ENCODE measurements around the gene A2ML1. TPM values are rescaled to one million over a fixed set of nuclear protein-coding genes. Genes with fewer than 3 reads are reported as not detected.
"Not testable (repeated sequence)": the region's sequence is repeated elsewhere in the genome, so short reads cannot be mapped to it uniquely, and the experiment has no call there.

Gene A2ML1
- total RNA-seq, 1 experiment from 2014 or later: 3.3 TPM

DNA sequence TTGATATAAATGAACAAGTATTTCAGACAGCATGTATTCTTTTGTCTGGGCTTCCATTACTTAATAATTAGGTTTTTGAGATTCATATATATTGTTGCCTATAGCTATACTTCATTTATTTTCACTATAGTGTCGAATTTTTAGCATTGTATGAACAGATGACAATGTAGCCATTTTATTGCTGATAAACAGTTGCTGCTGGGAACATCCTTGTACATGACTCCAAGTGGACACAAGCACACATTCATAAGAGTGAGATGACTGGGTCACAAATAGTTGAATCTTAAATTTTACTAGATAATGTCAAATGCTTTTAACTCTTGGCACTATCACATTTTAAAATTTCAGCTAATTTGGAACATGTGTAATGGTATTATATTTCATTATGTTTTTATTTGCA, 72.6 kb downstream of the A2ML1 start:
- ChIA-PET CTCF (no interaction called here), POLR2A (ENCODE audit: low non-redundant PET) (interaction anchor here (0.6 kb wide), 1 partner anchor 14 kb away, joined by 4 read pairs; no protein-coding TSS in a partner anchor)
- Histone ChIP-seq H3K27me3 (replicated peaks; ENCODE audit: insufficient read depth, low read depth, low read length, poor library complexity) (no peaks in the 10 kb centered on the region), H3K4me3 (ENCODE audit: low read depth, low read length, poor library complexity, severe bottlenecking) (no peak overlapping the region), H3K27ac (ENCODE audit: low read depth, low read length, poor library complexity, severe bottlenecking) (no peak overlapping the region), H3K9me3 (ENCODE audit: low read depth, low read length, poor library complexity, severe bottlenecking) (no peaks in the 10 kb centered on the region), H3K4me1 (ENCODE audit: insufficient read depth, low read length, poor library complexity, severe bottlenecking) (no peaks in the 10 kb centered on the region), H3K36me3 (ENCODE audit: insufficient read depth, low read length, poor library complexity, severe bottlenecking) (no peaks in the 10 kb centered on the region)
- BruUV-seq (replicated peaks): no TSS peak
- TF ChIP-seq EZH2 (IDR thresholded peaks at IDR 0.05; ENCODE audit: borderline replicate concordance, low read depth, low read length, poor library complexity, severe bottlenecking) (no peak), CTCF (conservative IDR thresholded peaks at IDR 0.05; ENCODE audit: low read depth, low read length) (no peak)
- no peak for DNase-seq (ENCODE audit: low spot score)
- intact Hi-C loops (cut with micrococcal nuclease; ENCODE audit: unreplicated experiment): loop anchor here (10.0 kb wide), 1 partner anchor 150 kb away; no protein-coding TSS in a partner anchor

GRCh38 chr12:8897081-8897480, 74.7 kb downstream of the A2ML1 start:
- Histone ChIP-seq H3K27ac (ENCODE audit: low read depth, low read length, poor library complexity, severe bottlenecking) (no peak overlapping the region), H3K36me3 (ENCODE audit: insufficient read depth, low read length, poor library complexity, severe bottlenecking) (no peaks in the 10 kb centered on the region), H3K4me1 (ENCODE audit: insufficient read depth, low read length, poor library complexity, severe bottlenecking) (no peaks in the 10 kb centered on the region), H3K4me3 (ENCODE audit: low read depth, low read length, poor library complexity, severe bottlenecking) (no peak overlapping the region), H3K27me3 (replicated peaks; ENCODE audit: insufficient read depth, low read depth, low read length, poor library complexity) (no peaks in the 10 kb centered on the region), H3K9me3 (ENCODE audit: low read depth, low read length, poor library complexity, severe bottlenecking) (no peaks in the 10 kb centered on the region)
- POLR2A ChIA-PET (ENCODE audit: low non-redundant PET): interaction anchor here (0.6 kb wide), 1 partner anchor 103 kb away, joined by 3 read pairs; no protein-coding TSS in a partner anchor
- no peak for DNase-seq (ENCODE audit: low spot score)
- CTCF ChIA-PET: no interaction called here
- BruUV-seq (replicated peaks): no TSS peak
- no peak for TF ChIP-seq EZH2 (IDR thresholded peaks at IDR 0.05; ENCODE audit: borderline replicate concordance, low read depth, low read length, poor library complexity, severe bottlenecking)
- no peak for TF ChIP-seq CTCF (conservative IDR thresholded peaks at IDR 0.05; ENCODE audit: low read depth, low read length)
- intact Hi-C loops (cut with micrococcal nuclease; ENCODE audit: unreplicated experiment): loop anchor here (10.0 kb wide), 1 partner anchor 148 kb away; no protein-coding TSS in a partner anchor

DNA sequence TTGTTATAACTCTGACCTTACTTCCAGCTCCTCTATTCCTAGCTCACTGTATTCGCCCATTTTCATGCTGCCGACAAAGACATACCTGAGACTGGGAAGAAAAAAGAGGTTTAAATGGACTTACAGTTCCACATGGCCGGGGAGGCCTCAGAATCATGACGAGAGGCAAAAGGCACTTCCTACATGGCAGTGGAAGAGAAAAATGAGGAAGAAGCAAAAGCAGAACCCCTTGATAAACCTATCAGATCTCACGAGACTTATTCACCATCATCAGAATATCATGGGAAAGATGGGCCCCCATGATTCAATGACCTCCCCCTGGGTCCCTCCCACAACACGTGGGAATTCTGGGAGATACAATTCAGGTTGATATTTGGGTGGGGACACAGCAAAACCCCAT, 77.4 kb downstream of the A2ML1 start:
- Histone ChIP-seq H3K9me3 (ENCODE audit: low read depth, low read length, poor library complexity, severe bottlenecking) (no peaks in the 10 kb centered on the region), H3K4me1 (ENCODE audit: insufficient read depth, low read length, poor library complexity, severe bottlenecking) (no peaks in the 10 kb centered on the region), H3K36me3 (ENCODE audit: insufficient read depth, low read length, poor library complexity, severe bottlenecking) (no peaks in the 10 kb centered on the region), H3K4me3 (ENCODE audit: low read depth, low read length, poor library complexity, severe bottlenecking) (no peak overlapping the region), H3K27ac (ENCODE audit: low read depth, low read length, poor library complexity, severe bottlenecking) (no peak overlapping the region), H3K27me3 (replicated peaks; ENCODE audit: insufficient read depth, low read depth, low read length, poor library complexity) (no peaks in the 10 kb centered on the region)
- intact Hi-C loops (cut with micrococcal nuclease; ENCODE audit: unreplicated experiment): loop anchor here (10.0 kb wide), 1 partner anchor 145 kb away; no protein-coding TSS in a partner anchor
- no peak for TF ChIP-seq EZH2 (IDR thresholded peaks at IDR 0.05; ENCODE audit: borderline replicate concordance, low read depth, low read length, poor library complexity, severe bottlenecking)
- TF ChIP-seq CTCF (conservative IDR thresholded peaks at IDR 0.05; ENCODE audit: low read depth, low read length): no peak
- DNase-seq (ENCODE audit: low spot score): no peak
- CTCF ChIA-PET: no interaction called here
- POLR2A ChIA-PET (ENCODE audit: low non-redundant PET): no interaction called here
- no TSS peak for BruUV-seq (replicated peaks)

DNA sequence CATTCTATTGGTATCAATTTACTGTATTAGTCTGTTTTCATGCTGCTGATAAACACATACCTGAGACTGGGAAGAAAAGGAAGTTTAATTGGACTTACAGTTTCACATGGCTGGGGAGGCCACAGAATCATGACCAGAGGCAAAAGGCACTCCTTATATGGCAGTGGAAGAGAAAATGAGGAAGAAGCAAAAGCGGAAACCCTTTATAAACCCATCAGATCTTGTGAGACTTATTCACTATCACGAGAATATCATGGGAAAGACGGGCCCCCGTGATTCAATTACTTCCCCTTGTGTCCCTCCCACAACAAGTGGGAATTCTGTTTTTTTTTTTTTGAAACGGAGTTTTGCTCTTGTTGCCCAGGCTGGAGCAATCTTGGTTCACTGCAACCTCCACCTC, 80.3 kb downstream of the A2ML1 start:
- H3K36me3 ChIP-seq (ENCODE audit: insufficient read depth, low read length, poor library complexity, severe bottlenecking); H3K9me3 ChIP-seq (ENCODE audit: low read depth, low read length, poor library complexity, severe bottlenecking); DNase-seq (ENCODE audit: low spot score); BruUV-seq (replicated peaks); H3K27ac ChIP-seq (ENCODE audit: low read depth, low read length, poor library complexity, severe bottlenecking); H3K4me1 ChIP-seq (ENCODE audit: insufficient read depth, low read length, poor library complexity, severe bottlenecking); intact Hi-C loops (cut with micrococcal nuclease; ENCODE audit: unreplicated experiment); H3K4me3 ChIP-seq (ENCODE audit: low read depth, low read length, poor library complexity, severe bottlenecking); CTCF ChIA-PET; POLR2A ChIA-PET (ENCODE audit: low non-redundant PET); H3K27me3 ChIP-seq (replicated peaks; ENCODE audit: insufficient read depth, low read depth, low read length, poor library complexity): not testable (repeated sequence)
